NT2/D1 (cell line): ENCODE data around the gene BBS9.

Experiments
- SUZ12 ChIP-seq: IDR thresholded peaks from 2 replicates; pipeline ENCODE4 v1.6.1; 2011; ENCODE audit not compliant: insufficient read length, insufficient read depth; ENCODE audit errors: extremely low read depth
- YY1 ChIP-seq: IDR thresholded peaks from 2 replicates; pipeline ENCODE4 v1.6.1; 2011; ENCODE audit not compliant: insufficient read length, insufficient read depth
- ZNF274 ChIP-seq: IDR thresholded peaks from 2 replicates; pipeline ENCODE4 v1.6.1; 2011; ENCODE audit warnings: mild to moderate bottlenecking, low read depth, low read length

GRCh38 chr7:33431543-33431942, 302.2 kb downstream of the BBS9 start:
- TF ChIP-seq ZNF274 (no peak), SUZ12 (no peak), YY1 (no peak)
